ENCODE data around the gene PCIF1.
A peak's percentile ranks its signal among the peaks of the same experiment; 100 is the strongest.

PCIF1 gene

GRCh38 chr20:45913116-45913515 is 21.4 kb upstream of the PCIF1 start:
- no peak for TF ChIP-seq CTCF (conservative IDR thresholded peaks at IDR 0.05)
- no peak overlapping the region for H3K27ac ChIP-seq

- TF ChIP-seq CTCF (conservative IDR thresholded peaks at IDR 0.05): no peak
- no peak overlapping the region for H3K27ac ChIP-seq
Measured at GRCh38 chr20:45917790-45918141, 16.7 kb upstream of the PCIF1 start.

- TF ChIP-seq CTCF (conservative IDR thresholded peaks at IDR 0.05): no peak
- no peak overlapping the region for H3K27ac ChIP-seq
Measured at GRCh38 chr20:45918182-45918737, 16.2 kb upstream of the PCIF1 start.

- no peak overlapping the region; the same call in 1 of the 2 replicates for H3K27ac ChIP-seq
- no peak for TF ChIP-seq CTCF (conservative IDR thresholded peaks at IDR 0.05)
Measured at GRCh38 chr20:45918779-45919537, 15.5 kb upstream of the PCIF1 start.

- peak overlapping the region; percentile 1; the same call in 1 of the 2 replicates for H3K27ac ChIP-seq
- no peak for TF ChIP-seq CTCF (conservative IDR thresholded peaks at IDR 0.05)
Measured at GRCh38 chr20:45919542-45920399, 14.7 kb upstream of the PCIF1 start.

- H3K27ac ChIP-seq: no peak overlapping the region
- no peak for TF ChIP-seq CTCF (conservative IDR thresholded peaks at IDR 0.05)
Measured at GRCh38 chr20:45920462-45921336, 13.8 kb upstream of the PCIF1 start.
